Measurements from ENCODE around the gene CYP2J2.
"Not testable (repeated sequence)": the region's sequence is repeated elsewhere in the genome, so short reads cannot be mapped to it uniquely, and the experiment has no call there.

GRCh38 chr1:59914791-59915286 is 11.7 kb downstream of the CYP2J2 start:
- TF ChIP-seq, protein P1, sequence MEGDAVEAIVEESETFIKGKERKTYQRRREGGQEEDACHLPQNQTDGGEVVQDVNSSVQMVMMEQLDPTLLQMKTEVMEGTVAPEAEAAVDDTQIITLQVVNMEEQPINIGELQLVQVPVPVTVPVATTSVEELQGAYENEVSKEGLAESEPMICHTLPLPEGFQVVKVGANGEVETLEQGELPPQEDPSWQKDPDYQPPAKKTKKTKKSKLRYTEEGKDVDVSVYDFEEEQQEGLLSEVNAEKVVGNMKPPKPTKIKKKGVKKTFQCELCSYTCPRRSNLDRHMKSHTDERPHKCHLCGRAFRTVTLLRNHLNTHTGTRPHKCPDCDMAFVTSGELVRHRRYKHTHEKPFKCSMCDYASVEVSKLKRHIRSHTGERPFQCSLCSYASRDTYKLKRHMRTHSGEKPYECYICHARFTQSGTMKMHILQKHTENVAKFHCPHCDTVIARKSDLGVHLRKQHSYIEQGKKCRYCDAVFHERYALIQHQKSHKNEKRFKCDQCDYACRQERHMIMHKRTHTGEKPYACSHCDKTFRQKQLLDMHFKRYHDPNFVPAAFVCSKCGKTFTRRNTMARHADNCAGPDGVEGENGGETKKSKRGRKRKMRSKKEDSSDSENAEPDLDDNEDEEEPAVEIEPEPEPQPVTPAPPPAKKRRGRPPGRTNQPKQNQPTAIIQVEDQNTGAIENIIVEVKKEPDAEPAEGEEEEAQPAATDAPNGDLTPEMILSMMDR (IDR thresholded peaks at IDR 0.05) = not testable (repeated sequence)
- TF ChIP-seq EZH2 (IDR thresholded peaks at IDR 0.05; ENCODE audit: borderline replicate concordance, insufficient read depth, low read depth, low read length, poor library complexity, severe bottlenecking) = not testable (repeated sequence)
